NCI-H187 (cell line): ENCODE results near the gene PPP1R3E.
A peak's percentile ranks its signal among the peaks of the same experiment; 100 is the strongest.
"Not testable (repeated sequence)": the region's sequence is repeated elsewhere in the genome, so short reads cannot be mapped to it uniquely, and the experiment has no call there.

Source experiments
- DNase-seq, 2 experiments: peaks; one replicate each; lab custom pipeline; 2025; lab: John Stamatoyannopoulos, UW

The PPP1R3E gene

DNA sequence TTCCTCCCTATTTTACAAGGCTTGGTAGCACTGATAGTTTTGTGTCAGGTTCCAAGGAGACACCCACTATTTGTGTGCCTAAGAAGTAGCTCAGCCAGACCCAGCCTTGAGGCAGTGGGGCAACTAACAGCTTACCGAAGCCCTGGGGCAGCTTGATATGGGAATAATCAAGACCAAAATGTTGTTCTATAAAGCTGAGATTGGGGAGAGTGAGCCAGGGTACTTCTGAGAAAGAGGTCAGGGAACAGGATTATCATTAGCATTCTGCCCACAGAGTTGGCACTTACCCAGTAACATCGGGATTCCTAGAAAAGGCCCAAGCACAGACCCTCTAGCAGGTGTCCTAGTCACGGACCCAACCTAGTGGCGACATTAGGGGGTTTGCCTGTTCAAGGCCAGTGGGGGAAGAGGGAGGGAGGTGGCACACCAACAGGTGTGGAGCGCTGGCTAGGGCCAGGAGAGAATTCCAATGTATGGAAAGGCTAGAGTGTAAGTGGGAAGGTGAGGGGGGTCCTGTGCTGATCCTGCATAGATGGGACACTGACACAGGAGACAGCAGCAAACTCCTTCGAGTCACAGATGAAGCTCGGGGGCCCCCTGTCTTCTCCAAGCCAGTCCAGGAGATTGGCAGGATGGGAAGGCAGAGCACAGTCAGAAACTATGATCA is 4.9 kb downstream of the PPP1R3E start:
- DNase-seq = no peak

DNA sequence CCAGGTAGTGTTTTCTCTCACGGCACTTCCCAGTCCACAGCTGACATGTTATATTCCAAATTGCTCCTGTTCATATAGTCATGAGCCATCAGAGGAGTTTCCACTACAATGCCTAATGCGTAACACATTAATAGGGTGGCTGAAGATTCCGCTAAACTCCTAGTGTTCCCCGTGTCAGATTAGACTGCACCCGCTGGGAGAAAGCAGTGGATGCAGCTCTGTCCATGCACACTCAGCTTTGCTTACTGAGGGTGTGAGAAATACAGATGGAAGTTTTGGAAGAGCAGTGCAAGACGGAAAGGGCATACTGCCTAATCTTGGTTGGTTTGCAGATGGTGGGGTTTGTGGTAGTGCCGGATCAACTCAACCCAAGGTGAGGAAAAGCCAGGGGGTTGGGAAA is 5.6 kb downstream of the PPP1R3E start:
- DNase-seq = no peak

DNA sequence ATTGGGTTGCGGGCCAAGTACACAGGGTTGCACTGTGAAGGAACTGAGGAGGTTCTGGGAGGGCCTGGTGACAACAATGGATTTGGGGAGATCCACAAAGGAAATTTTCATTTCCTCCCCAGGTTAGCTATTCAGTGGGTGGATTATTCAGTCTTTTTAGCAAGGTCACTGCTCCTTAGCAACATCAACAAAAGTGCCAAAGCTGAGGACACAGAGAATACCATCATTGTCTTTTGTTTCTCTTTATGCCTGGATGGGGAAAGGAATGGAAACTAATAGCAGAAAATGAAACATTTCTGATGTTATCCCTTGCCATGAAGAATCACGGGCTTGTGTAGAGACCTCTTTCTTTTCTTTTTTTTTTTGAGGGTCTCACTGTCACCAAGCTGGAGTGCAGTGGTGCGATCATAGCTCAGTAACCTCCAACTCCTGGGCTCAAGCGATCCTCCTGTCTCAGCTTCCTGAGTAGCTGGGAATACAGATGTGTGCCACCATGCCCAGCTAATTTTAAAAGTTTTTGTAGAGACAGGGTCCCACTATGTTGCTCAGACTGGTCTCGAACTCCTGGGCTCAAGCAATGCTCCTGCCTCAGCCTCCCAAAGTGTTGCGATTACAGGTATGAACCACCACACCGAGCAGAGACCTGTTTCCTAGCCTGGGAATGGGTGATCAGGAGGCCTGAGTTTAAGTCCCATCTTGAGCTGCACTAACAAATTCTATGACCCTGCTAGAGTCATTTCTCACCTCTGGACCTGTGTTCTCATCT is 6.5 kb downstream of the PPP1R3E start:
- no peak for DNase-seq

DNA sequence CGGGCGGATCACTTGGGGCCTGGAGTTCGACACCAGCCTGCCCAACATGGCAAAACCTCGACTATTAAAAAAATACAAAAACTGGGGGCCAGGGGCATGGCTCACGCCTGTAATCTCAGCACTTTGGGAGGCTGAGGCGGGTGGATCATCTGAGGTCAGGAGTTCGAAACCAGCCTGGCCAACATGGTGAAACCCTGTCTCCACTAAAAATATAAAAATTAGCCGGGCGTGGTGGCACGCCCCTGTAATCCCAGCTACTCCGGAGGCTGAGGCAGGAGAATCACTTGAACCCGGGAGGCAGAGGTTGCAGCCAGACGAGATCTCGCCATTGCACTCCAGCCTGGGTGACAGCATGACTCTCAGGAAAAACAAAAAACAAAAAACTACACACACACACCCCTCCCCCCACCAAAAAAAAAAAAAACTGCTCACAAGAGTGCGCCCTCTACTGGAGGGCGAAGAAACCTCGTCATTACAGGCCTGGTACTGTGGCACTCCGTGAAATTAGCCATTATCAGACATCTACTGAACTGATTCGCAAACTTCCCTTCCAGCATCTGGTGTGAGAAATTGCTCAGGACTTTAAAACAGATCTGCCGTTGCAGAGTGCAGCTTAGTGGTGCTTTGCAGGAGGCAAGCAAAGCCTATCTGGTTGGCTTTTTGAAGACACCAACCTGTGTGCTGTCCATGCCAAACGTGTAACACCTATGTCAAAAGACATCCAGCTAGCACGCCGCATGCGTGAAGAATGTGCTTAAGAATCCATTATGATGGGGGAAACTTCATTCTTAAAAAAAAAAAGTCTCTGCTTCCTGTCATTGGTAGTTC is 7.7 kb downstream of the PPP1R3E start:
- peak; percentile 34 to 44 for DNase-seq

DNA sequence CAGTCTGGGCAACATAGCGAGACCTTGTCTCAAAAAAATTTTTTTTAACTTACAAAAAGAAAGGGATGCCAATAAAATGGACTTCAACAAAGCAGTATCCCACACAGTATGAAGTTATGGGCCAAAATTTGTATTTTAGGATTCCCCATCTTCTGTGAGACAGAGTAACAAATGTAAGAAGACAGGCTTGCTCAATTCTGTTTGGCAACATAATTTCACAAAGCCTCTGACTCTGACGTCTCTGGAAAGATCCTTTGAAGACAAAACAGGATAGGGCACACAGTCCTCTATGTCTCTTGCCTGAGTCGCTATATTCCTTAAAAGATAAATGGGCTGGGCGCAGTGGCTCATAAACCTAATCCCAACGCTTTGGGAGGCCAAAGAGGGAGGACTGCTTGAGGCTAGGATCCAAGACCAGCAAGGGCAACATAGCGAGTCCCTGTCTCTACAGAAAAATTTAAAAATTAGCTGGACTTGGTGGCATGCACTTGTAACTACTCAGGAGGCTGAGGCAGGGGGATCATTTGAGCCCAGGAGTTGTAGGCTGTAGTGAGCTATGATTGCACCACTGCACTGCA is 15.7 kb downstream of the PPP1R3E start:
- DNase-seq = no peak

DNA sequence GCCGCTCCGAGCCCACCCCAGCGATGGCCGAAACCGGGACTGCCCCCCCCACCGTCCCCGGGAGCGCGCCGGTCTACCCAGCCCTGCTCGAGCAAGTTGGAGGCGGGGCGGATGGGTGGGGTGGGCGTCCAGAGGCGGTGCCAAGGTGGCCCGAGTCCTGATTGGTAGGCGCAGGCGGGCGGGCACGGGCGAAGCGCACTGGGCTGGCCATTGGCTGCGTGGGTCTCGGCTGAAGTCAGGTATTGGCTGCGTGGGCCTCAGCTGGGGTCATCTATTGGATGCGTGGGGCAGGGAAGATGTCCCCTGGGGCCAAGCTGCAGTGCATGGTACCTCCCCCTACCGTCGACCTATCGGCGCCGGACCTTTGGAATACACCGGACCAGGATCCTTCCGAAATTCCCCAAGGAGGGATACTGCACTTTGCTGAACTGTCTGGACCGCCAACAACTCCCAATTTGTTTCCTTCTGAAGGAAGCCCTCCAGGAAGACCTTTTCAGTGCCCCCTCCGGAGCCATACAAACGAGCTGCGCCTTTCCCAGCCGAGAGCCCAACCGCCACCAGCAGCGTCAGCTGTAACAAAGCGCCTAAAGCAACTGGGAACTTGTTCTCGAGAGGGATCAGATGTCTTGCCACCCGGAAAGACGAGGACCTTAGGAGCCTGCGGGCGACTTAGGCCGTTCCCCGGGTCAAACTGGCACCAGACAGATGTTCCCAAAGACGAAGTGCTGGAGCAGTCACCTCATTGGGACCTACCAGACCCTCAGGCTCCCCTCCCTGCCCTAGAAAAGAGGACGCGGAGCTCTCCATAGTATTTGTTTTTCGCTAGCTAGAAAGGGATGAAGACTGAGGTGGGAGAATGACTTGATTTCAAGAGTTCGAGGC is 16.4 kb downstream of the PPP1R3E start, which contains the start of gene HOMEZ:
Gene HOMEZ, minus strand, starts transcription at position 113 of the 882 bp plus-strand sequence. CDS start 180 bp downstream, outside the sequence.
- peak; percentile 95 to 99 for DNase-seq

DNA sequence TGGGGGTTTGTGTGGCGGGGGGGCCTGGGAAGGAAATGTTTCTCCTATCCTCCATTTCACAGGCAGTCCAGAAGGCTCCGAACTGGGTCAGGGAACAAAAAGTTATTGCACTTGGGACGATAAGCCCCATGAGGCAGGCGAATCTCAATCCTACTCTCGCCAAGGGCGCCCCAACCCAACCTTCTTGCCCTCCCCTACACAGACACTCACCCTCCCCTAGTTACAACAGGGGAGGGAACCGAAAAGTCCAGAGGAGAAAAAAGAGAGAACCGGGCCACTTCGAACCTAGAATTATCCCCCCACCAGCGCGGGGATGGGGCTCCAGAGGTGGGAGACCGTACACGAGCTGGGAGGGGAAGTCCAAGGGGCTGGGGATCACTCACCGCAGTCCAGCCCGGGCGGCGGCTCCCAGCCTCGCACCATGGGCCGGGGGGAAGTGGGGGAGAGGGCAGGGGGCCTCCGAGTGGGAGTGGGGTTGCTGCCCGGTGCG is 17.1 kb downstream of the PPP1R3E start:
- no peak for DNase-seq

DNA sequence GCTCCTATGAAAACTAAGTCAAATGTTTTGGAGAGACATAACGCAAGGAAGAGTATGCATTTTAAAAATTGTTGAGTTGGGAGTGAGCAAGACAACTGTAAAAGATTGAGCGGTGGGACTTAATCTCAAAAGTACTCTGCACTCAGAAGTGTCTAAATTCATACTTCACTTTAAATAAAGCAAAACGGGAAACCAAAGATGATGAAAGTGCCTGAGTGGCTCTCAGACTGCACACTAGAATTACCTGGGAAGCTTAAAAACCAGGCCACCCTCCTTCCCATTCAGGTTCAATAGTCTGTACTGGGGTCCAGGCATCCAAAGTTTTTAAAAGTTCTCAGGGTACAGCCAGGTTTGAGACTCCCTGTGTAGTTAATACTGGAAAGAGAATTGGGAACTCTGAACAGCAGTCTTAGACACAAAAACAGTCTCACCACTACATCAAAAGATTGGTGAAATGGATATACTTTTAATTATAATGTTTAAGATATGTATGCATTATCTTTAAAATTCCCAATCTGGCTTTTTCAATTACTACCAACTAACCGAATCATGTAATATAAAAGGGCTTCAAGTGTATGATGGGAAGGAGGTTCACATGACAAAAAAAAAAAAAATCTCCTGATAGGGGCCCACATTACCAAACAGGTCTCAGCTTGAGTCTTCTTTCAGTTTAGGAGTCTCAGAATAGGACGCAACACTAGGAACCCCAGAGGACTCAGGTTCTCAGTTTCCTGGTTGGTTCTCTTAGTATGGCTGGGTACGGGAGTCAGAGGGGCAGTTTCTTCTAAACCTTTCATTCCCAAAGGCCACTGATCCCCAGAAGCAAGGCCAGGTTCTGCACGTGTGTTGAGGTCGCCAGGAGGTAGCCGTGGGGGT is 17.8 kb downstream of the PPP1R3E start:
- DNase-seq = no peak

DNA sequence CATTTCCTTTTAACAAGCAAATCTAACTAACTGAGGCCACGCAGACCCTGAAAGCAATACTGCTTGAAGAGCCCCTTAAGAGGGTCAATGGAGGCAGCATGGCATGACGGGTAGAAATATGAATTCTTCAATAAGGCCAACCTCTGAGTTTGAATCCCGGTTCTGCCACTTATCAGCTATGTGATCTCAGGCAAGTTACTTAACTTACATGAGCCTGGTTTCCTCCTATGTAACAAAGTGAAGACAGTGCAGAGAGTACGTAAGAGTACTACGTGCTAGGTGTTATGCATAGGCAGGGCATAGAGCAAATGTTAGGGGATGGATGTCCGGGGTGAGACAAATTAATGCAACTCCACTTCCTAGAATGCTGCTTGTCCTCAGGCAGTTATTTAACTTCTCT is 21.4 kb downstream of the PPP1R3E start:
- DNase-seq = no peak

DNA sequence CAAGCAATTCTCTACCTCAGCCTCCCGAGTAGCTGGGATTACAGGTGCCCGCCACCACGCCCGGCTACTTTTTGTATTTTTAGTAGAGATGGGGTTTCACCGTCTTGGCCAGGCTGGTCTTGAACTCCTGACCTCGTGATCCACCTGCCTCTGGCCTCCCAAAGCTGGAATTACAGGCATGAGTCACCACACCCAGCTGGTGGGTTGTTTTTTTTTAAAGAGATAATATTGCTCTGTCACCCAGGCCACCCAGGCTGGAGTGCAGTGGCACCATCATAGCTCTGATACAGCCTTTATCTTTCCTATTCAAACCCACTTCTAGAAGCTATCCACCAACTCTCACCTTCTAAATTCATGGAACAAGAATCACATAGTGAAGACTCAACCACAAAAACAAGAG is 24.7 kb downstream of the PPP1R3E start:
- not testable (repeated sequence) for DNase-seq

DNA sequence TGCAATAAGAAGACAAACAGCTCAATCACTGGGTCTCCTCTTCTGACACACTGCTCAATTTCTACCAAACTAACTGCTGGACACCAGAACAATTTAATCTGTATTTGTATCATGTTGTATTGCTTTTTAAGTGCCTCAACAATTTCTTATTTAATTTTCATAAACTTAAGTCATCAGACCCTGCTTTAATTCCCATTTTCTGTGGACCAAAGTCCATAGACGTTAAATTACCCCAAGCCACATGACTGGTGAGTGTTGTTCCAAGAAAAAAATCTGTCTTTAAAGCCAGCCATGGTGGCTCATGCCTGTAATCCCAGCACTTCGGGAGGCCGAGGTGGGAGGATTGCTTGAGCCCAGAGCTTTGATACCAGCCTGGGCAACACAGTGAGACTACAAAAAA is 25.5 kb downstream of the PPP1R3E start:
- DNase-seq = no peak

DNA sequence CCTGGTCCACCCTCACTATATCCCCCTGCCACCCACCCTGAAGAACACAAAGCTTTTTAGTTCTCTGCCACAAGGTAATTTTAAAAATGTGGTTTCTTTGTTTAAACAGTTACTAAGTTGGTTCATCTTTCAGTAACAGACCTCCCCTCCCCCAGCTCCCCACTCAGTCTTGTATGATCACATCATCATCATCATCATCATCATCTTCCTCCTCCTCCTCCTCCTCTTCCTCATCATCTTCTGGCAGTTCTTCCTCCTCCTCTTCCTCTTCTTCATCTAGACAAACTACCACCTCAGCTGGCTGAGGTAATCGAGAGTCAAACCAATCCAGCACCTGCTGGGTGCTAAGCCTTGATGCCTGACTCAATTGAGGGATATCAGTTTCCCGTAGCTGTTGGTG is 27.2 kb downstream of the PPP1R3E start:
- DNase-seq = no peak

DNA sequence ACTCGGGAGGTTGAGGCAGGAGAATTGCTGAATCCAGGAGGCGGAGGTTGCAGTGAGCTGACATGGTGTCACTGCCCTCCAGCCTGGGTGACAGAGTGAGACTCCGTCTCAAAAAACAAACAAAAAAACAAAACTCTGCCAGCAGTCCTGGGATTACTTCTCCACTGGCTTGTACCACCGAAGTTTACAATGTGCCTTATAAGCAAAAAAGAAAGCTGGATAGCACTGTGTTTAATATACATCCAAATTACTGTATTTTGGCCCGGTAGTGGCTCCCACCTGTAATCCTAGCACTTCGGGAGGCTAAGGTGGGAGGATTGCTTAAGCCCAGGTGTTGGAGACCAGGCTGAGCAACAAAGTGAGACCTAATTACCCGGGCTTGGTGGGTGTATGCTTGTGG is 33.5 kb downstream of the PPP1R3E start:
- DNase-seq = no peak

DNA sequence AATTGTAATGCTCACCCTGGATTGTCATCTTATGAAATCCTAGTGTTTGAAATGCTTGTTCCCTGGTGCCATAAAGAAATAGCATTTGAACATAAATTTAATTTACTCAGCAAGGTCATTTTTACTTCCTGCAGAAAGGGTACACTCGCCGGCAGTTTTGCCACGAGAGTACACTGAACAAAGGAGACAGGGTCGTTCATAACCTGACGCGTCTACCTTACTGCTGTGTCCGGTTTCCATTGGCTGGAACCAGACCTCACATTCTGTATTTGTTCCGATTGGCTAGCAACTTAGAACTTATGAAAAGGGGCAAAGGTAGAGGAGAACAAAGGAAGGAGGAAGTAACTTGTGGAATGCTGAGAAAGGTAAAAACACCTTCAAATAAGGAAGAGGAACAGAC is 41.8 kb downstream of the PPP1R3E start:
- DNase-seq = not testable (repeated sequence)

DNA sequence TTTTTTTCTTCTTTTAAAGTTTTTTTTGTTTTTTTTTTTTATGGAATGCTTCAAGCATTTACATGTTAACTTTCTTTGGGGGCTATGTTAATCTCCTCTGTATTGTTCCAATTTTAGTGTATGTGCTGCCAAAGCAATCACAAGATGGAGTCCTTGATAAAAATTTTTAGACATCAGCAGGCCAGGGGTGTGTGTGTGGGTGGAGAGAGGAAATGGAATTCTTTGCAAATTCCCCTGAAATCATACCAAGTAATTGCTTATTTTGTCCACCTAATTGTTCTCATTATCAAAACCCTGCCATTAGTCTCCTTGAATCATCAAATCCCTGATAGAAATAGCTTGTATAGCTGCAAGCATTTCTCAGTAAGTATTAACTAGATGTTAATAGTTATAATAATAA is 43.2 kb downstream of the PPP1R3E start:
- DNase-seq = no peak

DNA sequence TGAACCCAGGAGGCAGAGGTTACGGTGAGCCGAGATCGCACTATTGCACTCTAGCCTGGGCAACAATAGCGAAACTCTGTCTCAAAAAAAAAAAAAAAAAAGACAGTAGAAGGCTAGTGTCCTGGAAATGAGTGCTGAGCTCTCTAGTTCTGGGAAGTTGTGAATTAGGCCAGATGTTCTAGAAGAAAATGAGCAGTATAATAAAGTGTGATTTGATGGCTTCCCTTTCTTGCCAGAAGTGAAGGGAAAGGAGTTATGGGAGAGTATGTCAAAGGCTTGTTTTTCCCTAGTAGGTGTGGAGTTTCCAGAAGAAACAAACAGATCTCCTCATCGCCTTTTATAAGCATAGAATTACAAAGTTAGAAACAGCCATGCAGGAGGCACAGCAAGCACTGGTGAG is 44.4 kb downstream of the PPP1R3E start:
- DNase-seq = no peak

DNA sequence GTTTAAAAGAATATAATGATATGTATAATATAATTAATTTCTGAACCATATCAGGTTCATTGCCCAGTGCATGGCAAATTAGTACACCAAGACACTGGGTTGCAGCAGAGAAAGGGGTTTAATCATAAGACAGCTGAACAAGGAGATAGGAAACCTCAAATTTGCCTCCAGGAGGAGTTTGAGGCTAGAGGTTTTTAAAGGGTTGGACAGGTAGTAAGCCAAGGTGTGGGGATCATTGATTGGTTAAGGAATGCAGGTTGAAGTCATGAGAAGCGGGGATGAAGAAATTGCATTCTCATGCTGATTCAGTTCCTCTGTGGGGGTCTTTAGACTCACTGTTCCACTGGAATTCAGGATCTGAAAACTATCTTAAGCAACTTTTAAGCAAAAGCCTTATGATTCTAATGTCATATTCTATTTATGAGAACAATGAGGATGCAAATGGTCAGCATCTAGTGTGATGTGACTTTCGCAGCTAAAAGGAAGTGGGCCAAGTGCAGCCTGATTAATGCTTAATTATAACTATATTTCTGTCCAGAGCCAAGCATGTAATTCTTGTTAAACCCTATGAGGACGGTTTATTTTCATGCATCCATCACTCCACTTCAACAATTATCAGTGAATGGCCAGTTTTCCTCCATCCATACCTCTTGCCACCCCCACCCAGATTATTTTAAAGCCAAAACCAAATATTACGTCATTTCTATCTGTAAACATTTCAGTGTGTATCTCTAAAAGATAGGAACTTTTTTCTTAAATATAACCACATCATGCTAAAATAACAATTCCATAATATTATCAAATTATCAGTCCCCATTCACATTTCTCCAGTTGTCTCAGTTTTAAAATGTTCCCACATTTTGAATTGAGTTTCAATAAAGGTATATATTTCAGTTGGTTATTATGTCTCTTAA is 50.0 kb downstream of the PPP1R3E start:
- DNase-seq = no peak

DNA sequence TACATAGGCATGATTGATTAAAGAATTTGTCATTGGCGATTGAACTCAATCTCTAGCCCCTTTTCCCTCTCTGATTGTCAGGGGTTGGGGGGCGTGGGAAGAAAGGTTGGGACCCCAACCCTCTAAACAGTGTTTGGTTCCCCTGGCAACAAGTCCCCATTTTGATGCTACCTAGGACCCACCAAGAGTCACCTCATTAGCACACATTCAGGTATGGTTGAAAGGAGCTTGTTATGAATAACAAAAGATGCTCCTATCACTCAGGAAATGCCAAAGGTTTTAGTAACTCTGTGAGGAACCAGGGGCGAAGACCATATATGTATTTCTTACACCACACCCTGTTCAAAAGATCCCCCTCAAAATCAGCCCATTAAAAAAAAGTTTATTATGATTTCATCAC is 50.7 kb downstream of the PPP1R3E start:
- no peak for DNase-seq

DNA sequence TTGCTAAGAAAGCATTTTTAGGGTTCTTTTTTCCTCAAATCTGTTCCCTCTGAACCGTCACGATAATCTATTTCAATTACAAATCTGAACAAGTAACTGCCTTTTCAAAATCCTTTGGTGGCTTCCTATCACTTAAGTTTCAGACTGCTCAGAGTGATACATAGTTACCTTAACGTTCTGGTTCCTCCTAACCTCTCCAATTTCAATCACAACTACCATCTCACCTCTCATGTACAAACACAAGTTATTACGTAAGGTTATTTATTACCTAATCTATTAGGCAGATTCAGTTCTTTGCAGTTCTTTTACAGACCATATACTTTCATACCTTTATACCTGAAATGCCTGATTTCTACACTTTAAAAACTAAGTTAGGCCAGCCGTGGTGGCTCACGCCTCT is 52.8 kb downstream of the PPP1R3E start:
- no peak for DNase-seq
